NCI-H1048 (cell line): ENCODE measurements around the gene CALCR.

Experiments used
- DNase-seq: peaks from one replicate; lab custom pipeline; 2025; lab: John Stamatoyannopoulos, UW

The CALCR gene

DNA sequence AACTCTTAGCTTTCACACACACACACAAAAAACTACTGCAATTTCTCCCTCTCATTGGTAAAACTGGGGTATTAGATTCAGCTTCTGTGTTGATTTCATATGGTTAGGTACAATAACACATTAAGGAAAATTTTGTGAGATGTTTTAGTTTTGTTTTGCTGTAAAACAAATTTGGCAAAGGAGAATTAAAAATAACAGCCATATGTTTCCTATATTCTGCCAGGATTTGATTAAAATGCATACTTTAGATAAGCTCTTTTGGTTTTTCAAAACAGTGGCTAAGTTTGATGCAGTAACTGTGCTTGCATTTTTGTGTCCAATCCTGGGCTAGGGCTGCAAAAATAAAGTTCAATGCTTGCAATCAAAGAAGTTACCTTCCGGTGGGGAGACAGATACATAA lies 126.3 kb downstream of the CALCR start:
- no peak for DNase-seq

DNA sequence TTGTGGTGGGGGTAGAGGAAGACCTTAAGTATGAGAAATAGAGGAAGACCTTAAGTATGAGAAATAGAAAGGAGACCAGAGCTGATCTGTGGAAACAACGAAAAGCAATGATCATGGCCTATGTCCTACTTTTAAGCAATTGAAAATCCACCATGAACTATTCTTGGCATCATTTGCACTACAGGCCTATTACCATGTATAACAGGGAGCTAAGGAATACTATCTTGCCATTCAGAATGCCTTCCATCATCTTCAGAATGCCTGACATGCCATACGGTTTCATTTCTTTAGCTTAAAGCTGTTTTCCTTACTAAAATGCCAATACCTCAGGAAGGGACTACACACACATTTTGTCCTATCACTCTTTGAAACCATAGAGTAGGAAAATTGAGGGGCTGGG lies 127.0 kb downstream of the CALCR start:
- no peak for DNase-seq

DNA sequence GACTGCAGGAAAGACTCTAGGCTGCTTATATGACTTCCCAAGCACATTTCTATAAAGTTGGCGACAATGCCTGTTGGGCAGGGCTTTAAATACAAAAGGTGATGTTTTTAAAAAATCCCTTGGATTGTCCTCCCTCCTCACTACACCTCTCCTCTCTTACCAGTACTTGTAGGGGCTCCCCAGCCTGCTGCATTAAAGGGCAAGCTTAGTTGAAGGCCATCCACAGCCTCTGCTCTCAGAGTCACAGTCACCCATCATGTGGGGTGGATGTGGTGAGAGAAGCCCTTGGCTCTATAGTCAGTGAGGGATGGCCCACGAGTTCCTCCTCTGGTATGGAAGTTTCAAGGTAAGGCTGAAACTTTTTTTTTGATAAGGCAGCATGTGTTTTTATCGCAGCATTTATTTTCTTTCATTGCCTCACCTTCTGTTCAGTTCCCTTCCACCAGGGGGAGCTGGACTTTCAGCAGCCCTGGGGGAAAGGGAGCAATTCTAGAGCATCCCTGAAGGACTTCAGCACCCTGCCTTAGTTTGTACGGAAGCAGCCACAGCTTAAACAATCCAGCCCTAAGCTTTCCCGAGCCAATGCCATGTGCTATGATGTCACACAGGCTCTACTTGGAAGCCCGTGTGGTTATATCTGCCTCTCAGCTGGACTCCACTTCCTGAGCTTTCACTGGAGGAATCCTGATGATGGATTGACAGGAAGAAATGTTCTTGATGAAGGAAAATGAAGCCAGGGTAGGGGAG lies 131.9 kb downstream of the CALCR start:
- DNase-seq: no peak

DNA sequence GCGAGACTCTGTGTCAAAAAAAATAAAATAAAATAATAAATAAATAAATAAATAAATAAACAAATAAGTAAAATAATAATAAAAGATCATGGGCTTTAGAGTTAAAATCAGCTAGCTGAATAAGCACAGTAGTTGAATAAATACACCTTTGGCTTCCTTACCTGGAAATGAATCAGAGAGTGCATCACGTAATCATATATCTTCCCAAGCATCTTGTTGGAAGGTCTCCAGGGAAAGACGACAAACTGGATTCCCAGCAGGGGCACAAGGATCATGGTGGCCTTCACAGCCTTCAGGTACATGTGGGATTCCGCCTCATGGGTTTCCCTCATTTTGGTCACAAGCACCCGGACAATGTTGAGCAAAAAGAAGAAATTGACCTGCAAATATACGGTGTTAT lies 138.7 kb downstream of the CALCR start:
- no peak for DNase-seq

DNA sequence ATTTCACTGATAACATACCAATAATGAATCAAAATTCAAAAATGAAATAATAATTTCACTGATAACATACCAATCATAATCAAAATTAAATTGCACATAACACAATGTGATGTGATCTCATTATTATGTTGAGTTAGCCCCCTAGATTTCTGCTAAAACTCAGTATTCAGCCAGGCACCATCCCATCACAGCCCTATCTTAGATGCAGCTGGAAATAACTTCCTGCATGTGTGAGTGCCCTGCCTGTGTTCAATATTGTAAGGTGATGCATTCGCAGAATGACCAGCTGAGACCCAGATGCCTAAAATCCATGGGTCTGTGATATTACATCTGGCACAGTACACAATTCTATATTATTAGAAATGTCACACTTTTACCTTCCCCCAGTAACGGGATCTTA lies 142.4 kb downstream of the CALCR start:
- DNase-seq: no peak

DNA sequence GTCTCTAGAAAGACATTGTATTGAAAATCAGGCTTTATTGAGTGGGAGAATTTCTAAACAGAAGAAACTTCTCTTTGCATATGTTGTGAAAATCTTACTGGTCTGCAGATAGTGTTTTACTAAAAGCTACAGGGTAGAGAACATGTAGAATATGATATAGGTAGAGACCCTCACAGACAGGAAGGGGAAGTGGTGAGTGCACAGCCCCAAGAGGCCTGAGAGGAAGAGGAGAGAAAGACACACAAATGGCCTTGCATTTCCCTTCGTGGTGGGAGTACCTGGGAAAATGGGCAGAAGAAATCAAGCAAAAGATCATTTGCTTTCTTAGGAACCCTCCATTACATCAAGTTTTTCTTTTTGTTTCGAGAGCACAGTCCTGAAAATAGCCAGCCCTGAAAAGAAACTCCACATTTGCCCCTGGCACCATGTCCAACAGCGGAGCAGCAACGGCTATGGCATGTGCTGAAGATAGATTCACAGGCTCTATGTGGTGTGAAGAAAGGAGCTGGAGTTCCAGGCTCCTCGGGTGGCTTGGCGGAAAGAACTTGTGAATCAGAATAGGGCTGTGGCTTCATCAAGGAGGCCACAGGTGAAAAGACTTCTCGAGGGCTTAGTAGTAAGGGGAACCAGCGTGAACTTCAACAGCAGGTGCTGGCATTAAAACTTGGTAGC lies 143.5 kb downstream of the CALCR start:
- DNase-seq: no peak

DNA sequence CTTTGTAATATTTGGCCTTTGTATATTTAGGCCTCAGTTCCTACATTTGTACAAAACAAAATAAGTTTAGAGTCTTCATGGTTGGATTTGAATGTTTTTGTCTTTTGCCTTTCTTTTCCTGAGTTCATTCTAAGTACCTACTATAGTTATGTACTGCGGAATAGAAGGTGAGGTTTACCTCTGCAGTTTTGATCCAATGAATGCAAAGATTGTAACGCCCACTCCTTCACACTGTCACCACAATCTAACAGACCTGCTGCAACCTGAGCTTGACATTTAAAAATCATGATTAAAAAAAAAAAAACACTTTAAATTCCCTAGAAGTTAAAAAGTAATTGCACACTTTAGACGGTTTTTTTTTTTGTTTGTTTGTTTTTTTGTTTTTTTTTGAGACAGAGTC lies 145.0 kb downstream of the CALCR start:
- DNase-seq: no peak

DNA sequence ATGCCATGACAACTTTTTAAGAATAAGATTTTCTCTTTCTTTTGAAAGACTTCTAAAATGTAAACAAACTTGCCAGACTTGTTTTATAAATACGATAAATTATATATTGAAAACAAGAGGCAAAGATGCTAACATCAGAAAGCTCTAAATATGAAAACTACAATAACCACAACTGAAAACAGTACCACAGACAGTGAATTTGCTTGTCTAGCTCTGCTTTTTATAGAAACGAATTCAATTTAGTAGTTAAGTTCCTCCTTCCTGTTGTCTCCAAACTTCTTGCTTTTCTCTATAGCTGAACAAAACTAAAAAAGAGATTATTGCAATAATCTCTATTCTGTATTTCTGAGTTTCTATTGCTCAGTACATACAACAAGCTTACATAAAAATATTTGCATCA lies 147.4 kb downstream of the CALCR start:
- DNase-seq: no peak

DNA sequence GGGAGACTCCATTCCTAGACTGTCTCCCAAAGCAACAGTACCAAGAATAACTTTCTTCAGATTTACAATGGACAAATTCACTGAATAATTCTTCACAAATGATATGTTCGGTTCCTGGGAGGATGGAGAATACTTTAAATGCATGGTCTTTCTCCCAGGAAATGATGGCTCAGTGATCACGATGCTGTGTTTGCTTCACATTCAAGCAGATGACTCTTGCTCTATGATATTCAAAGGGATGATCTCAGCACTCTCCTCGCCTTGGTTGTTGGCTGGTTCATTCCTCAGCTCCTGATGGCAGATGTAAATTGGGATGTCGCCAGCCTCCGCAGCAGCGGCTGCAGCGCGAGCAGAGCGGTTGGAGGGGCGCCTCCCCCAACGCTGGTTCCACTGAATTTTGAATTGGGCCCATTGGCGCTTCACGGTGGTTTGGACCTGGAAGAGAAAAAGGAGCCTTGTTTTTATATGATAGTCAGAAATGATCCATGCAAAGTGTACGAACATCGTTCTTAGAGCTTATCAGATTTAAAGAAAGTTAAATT lies 148.3 kb downstream of the CALCR start:
- no peak for DNase-seq

DNA sequence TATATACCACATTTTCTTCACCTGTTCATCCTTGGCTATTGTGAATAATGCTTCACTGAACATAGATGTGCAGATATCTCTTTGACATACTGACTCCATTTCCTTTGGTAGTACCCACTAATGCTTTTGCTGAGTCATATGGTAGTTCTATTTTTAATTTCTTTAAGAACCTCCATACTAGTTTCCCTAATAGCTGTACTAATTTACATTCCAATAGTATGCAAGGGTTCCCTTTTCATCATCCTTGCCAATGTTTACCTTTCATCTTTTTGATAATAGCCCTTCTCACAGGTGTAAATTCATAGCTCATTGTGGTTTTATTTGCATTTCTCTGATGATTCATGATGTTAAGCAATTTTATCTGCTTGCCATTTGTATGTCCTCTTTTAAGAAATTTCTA lies 159.9 kb downstream of the CALCR start:
- DNase-seq: peak; percentile 29

DNA sequence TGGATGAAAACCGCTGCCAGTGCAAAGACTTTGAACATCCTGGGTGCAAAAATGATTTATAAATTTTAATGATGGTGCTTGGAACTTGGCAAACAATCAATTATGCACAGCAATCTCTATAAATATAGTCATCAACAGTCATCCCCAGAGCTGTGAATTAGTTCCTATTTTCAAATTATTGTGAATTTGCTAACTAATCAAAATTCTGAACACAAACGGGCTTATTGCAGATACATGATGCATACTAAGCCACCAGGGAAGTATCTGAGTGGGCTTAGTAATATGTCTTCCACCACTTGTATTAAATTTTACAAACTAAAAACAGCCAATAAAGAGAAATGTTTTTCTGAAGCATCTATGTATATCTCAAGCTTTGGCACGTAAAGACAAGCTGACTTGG lies 165.2 kb downstream of the CALCR start:
- no peak for DNase-seq

DNA sequence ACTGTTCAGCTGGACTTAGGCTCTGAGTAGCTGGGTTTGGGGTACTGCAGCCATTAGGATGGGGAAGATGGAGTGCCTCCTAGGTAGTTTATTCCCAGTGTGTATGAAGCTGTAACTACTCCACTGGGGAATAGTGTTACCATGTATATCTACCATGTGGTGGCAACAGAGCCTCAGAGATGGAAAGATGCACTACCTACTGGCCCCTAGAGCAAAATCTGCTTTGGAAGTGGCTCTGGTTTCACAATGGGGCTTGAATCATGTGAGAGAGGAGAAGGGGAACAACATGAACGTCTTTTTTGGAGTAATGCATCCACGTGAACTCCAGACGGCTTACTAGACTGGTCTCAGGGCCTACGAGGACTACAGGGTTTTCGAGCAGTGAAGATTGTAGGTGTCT lies 167.3 kb downstream of the CALCR start:
- DNase-seq: no peak

DNA sequence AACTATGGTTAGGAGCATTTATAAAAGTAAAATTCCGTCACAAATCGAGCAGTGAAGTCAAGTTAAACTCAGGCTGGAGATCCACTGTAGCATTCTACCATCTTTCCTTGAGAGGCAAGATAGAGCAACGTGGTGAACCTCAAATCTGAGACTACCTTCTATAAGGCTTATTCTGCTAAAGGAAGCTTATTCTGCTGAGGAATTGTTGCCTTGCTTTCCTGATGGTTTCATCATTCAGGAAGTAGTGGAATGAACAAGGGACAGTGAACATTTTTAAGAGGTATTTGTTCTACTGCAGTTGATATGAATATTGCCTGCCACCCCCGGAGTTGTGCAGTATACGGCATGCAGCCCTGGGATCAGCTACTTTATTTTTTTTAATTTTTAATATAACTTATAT lies 171.6 kb downstream of the CALCR start:
- no peak for DNase-seq

DNA sequence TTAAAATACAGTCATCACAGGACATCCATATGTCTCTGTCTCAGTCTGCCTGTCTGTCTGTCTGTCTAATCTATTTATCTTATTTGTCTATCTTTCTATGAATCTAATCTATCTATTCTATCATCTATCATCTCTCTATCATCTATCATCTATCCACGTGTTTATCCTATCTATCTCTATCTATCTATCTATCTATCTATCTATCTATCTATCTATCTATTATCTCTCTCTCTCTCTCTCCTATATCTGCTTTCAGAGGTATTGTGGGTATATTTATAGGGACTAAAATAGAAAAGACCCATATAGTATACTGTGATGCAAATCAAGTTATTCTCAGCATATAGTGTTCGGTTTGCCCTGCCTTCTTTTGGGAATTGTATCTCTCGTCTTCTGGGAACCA lies 174.9 kb downstream of the CALCR start:
- no peak for DNase-seq

DNA sequence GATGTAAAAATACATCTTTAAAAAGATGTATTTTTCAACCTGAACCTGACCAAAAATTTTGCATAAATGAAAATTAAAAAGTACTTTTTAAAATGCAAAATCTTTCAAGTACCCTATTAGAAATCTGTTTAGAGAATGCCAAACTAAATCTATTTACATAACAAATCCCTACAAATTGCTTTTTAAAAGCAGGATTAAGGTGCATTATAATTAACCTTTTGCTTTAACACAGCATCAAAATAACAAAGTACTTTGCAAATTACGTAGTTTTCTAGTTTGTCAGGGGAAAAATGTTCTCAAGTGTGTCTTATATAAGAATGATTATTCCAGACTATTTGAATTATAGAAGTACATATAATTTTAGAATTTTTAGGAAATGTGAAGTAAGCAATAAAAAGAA lies 181.5 kb downstream of the CALCR start:
- DNase-seq: no peak

DNA sequence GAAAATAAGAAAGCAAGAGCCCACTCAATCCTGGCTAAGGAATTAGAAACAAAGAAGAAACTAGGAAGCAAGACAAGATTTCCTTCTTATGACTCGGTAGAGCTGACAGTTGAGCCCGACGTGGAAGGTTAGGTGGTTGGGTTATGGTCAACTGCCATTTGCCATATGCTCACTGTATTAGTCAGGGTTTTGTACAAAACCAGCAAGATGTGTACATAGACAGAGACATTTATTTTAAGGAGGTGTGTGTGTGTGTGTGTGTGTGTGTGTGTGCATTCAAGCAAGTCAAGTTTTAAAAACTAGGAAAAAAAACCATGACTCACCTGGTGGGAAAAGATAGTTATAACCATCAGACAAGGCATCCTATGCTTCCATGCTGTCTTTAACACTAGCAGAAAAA lies 183.9 kb downstream of the CALCR start:
- no peak for DNase-seq

DNA sequence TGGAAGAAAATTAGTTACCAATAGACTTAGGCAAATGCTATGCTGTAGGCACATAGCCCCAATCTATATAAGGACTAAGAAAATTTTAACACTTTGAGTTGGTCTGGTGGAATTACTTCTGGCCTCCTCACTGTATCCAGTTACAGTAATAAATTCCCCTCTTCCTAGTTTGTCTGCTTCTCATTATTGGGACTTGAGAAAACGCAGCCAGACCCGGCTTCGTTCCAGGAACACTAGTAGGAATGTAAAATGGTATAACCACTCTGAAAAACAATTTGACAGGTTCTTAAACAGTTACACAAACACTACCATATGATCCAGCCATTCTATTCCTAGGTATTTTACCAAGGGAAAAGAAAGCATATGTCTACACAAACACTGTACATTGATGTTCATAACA lies 192.2 kb downstream of the CALCR start:
- no peak for DNase-seq

DNA sequence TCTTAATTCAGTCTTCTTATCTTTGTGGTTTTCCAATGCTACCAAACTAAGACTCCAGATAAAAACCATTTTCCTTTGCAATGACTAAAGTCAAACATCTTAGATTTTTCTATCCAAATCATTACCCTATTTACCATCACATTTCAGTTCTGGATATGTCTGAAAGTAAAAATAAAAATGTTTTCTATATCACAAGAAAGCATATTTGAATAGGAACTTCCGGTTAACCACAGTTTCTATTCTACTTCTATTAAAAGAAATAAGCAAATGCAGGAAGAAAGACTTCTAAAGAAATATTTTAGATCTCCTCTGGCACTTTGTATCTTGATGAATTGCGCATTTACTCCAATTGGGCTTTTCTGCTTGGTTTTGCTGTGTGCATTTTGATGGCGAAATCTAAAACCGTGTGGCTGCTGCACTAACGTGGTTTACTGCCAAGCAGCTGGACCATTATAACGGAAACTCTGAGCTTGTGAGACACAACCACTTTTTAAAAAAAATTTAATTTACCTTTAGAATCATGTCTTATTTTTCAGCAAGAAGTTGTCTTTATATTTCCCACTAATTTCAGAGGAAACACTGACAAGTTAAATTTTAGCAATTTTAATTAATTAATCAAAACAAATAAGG lies 196.3 kb downstream of the CALCR start:
- no peak for DNase-seq

DNA sequence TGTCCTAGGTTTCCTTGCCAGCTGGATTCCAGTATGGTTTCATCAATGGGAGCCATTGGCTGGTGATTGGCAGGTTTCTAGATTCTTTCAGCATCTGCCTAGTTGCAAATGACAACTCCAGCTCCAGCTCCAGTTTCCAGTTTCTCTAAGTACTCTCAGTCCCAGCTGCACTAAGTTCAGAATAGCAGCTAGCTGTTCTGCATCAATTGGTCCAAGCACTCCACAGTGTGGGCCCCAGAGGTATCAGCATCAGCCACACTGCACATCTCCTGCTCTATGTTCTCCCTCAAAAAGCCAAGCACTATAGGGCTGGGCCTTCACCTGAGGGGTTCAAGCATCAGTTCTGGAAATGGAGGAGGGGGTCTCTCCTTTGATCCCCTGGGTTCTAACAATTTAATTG lies 198.9 kb downstream of the CALCR start:
- DNase-seq: no peak
